ENCODE results near the gene DHCR24.

DNA sequence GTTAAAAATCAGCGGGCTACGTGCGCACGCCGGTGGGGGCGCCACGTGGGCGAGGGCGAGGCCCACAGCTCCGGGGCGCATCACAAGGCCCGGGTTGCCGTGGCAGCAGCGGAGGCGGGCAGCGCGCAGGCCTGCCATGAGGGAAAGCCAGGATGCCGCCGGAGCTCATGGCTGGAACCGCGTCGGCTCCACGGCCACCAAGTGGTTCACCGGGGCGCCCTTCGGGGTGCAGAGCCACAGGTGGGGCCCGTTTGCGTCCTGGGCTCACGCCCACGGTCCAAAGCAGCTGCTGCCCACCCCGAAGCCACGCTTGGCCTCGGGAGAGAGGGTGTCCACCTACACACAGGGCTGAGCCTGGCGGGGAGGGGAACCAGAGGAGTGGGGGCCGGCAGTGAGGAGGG, 81.0 kb downstream of the DHCR24 start:
- TF ChIP-seq, protein P1, sequence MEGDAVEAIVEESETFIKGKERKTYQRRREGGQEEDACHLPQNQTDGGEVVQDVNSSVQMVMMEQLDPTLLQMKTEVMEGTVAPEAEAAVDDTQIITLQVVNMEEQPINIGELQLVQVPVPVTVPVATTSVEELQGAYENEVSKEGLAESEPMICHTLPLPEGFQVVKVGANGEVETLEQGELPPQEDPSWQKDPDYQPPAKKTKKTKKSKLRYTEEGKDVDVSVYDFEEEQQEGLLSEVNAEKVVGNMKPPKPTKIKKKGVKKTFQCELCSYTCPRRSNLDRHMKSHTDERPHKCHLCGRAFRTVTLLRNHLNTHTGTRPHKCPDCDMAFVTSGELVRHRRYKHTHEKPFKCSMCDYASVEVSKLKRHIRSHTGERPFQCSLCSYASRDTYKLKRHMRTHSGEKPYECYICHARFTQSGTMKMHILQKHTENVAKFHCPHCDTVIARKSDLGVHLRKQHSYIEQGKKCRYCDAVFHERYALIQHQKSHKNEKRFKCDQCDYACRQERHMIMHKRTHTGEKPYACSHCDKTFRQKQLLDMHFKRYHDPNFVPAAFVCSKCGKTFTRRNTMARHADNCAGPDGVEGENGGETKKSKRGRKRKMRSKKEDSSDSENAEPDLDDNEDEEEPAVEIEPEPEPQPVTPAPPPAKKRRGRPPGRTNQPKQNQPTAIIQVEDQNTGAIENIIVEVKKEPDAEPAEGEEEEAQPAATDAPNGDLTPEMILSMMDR (IDR thresholded peaks at IDR 0.05 in 8 of 11, conservative IDR thresholded peaks at IDR 0.05 in 3 of 11): no peak
- TF ChIP-seq POLR2AphosphoS5 (IDR thresholded peaks at IDR 0.05): no peak
- TF ChIP-seq POLR2A (IDR thresholded peaks at IDR 0.05): no peak

All from spleen (tissue), 7 donors.